ENCODE data around the gene CX3CL1.
"Not testable (repeated sequence)": the region's sequence is repeated elsewhere in the genome, so short reads cannot be mapped to it uniquely, and the experiment has no call there.

CX3CL1 gene

DNA sequence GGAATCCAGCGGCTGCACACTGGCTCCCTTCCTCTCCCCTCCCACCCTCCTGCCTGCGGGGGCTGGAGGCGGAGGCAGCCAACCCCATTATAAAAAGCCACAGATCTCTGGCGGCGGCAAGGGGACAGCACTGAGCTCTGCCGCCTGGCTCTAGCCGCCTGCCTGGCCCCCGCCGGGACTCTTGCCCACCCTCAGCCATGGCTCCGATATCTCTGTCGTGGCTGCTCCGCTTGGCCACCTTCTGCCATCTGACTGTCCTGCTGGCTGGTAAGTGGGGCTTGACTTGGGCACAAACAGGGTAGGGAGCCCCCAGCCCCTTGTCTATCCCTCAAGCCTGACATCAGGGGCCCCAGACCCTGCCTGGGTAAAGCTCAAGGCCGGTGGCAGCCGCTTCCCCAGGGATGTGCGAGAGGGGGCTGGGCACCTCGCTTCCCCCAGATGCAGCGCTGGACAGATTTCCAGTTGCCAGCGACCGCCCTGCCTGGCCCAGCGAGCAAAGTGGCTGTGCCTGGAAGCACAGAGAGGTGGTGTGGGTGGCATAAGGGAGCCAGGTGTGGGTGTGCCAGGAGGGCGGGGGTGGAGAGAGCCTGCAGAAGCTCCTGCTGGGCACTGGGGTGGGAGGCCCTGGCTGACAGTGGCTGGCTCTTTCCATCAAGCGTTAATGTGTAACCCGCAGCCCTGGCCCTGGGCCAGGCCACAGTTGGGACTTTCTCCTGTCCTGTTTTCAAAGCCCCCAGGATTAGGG lies at the start of gene CX3CL1:
Gene CX3CL1, plus strand, starts transcription at position 119 of the 745 bp plus-strand sequence. Its CDS starts 79 bp downstream, at position 198.
- Histone ChIP-seq H3K9ac (ENCODE audit: low read length) (peak within 1 kb of the TSS; percentile 83), H3K27me3 (replicated peaks; ENCODE audit: control insufficient read depth, insufficient read depth, low read length) (peaks cover 5% of the 10 kb centered on the region), H3K4me1 (ENCODE audit: control insufficient read depth, insufficient read depth, low read length) (peaks cover 34% of the 10 kb centered on the region), H3K36me3 (ENCODE audit: control insufficient read depth, insufficient read depth, low read length, severe bottlenecking) (no peaks in the 10 kb centered on the region), H3K4me3 (ENCODE audit: low read length) (peak within 1 kb of the TSS; percentile 81), H3K9me3 (ENCODE audit: control insufficient read depth, low read length) (no peaks in the 10 kb centered on the region)
- peak; percentile 59 for DNase-seq (ENCODE audit: low read depth)

DNA sequence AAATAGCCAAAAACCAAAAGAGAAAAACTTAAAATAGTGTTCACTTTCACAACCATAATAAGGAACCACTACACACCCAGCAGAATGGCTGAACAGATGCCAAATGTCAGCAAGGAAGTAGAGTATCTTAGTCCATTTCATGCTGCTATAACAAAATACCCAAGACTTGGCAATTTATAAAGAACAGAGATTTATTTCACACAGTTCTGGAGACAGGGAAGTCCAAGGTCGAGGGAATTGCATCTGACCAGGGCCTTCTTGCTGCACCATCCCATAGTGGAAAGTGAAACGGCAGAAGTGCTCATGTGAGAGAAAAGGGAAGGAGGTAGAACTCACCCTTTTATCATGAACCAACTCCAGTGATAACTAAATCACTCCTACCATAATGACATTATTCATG lies 47.5 kb upstream of the CX3CL1 start:
- DNase-seq (ENCODE audit: low read depth) = no peak
- peaks cover 16% of the 10 kb centered on the region for H3K4me1 ChIP-seq (ENCODE audit: control insufficient read depth, insufficient read depth, low read length)
- H3K9ac ChIP-seq (ENCODE audit: low read length) = peak overlapping the region; percentile 6
- no peak overlapping the region for H3K4me3 ChIP-seq (ENCODE audit: low read length)
- H3K36me3 ChIP-seq (ENCODE audit: control insufficient read depth, insufficient read depth, low read length, severe bottlenecking) = no peaks in the 10 kb centered on the region
- no peaks in the 10 kb centered on the region for H3K27me3 ChIP-seq (replicated peaks; ENCODE audit: control insufficient read depth, insufficient read depth, low read length)
- peaks cover 9% of the 10 kb centered on the region for H3K9me3 ChIP-seq (ENCODE audit: control insufficient read depth, low read length)

DNA sequence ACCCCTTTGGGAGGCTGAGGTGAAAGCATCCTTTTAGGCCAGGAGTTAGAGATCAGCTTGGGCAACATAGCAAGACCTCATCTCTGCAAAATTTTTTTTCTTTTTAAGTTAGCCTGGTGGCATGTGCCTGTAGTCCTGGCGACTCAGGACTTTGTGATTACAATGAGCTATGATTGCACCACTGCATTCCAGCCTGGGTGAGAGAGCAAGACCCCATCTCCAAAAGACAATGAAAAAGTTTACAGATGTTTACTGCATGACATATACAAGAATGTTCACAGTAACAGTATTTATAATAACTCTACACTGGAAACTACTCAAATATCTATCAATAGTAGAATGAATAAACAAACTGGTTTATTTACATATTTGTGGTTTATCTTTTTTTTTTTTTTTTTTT lies 46.8 kb upstream of the CX3CL1 start:
- no peaks in the 10 kb centered on the region for H3K36me3 ChIP-seq (ENCODE audit: control insufficient read depth, insufficient read depth, low read length, severe bottlenecking)
- H3K4me3 ChIP-seq (ENCODE audit: low read length) = no peak overlapping the region
- peaks cover 16% of the 10 kb centered on the region for H3K4me1 ChIP-seq (ENCODE audit: control insufficient read depth, insufficient read depth, low read length)
- peak; percentile 46 for DNase-seq (ENCODE audit: low read depth)
- H3K27me3 ChIP-seq (replicated peaks; ENCODE audit: control insufficient read depth, insufficient read depth, low read length) = no peaks in the 10 kb centered on the region
- H3K9ac ChIP-seq (ENCODE audit: low read length) = no peak overlapping the region
- peaks cover 9% of the 10 kb centered on the region for H3K9me3 ChIP-seq (ENCODE audit: control insufficient read depth, low read length)

DNA sequence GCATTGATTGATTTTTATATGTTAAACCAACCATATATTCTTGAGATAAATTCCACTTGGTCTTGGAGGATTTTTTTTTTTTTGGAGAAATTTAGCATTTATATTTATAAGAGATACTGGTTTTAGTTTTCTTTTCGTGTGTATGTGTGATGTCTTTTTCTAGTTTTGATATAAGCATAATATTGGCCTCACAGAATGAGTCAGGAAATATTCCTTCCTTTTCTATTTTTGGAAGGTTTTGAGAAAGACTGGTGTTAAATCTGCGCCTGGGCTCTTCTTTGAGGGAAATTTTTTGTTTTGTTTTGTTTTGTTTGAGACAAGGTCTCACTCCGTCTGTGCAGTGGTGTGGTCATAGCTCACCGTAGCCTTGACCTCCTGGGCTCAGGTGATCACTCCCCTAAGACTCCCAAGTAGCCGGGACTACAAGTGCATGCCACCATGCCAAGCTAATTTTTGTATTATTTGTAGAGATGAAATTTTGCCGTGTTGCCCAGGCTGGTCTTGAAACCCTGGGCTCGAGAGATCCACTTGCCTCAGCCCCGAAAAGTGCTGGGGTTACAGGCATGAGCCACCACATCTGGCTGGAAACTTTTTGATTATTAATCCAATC lies 42.5 kb upstream of the CX3CL1 start:
- Histone ChIP-seq H3K4me1 (ENCODE audit: control insufficient read depth, insufficient read depth, low read length) (peaks cover 11% of the 10 kb centered on the region), H3K4me3 (ENCODE audit: low read length) (no peak overlapping the region), H3K9ac (ENCODE audit: low read length) (no peak overlapping the region), H3K36me3 (ENCODE audit: control insufficient read depth, insufficient read depth, low read length, severe bottlenecking) (no peaks in the 10 kb centered on the region), H3K27me3 (replicated peaks; ENCODE audit: control insufficient read depth, insufficient read depth, low read length) (no peaks in the 10 kb centered on the region), H3K9me3 (ENCODE audit: control insufficient read depth, low read length) (peaks cover 22% of the 10 kb centered on the region)
- no peak for DNase-seq (ENCODE audit: low read depth)

DNA sequence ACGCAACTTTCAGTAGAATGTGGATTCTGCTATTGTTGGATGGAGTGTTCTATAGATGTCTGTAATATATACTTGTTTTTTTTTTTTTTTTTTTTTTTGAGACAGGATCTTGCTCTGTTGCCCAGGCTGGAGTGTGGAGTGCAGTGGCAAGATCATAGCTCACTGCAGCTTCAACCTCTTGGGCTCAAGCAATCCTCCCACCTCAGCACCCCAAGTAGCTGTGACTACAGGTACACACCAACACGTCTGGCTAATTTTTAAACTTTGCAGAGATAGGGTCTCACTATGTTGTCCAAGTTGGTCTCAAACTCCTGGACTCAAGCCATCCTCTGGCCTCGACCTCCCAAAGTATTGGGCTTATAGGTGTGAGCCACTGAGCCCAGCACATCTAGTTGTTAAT lies 40.9 kb upstream of the CX3CL1 start:
- H3K9me3 ChIP-seq (ENCODE audit: control insufficient read depth, low read length) = peaks cover 18% of the 10 kb centered on the region
- no peak overlapping the region for H3K4me3 ChIP-seq (ENCODE audit: low read length)
- H3K9ac ChIP-seq (ENCODE audit: low read length) = no peak overlapping the region
- no peaks in the 10 kb centered on the region for H3K36me3 ChIP-seq (ENCODE audit: control insufficient read depth, insufficient read depth, low read length, severe bottlenecking)
- peaks cover 2% of the 10 kb centered on the region for H3K4me1 ChIP-seq (ENCODE audit: control insufficient read depth, insufficient read depth, low read length)
- no peaks in the 10 kb centered on the region for H3K27me3 ChIP-seq (replicated peaks; ENCODE audit: control insufficient read depth, insufficient read depth, low read length)
- no peak for DNase-seq (ENCODE audit: low read depth)

DNA sequence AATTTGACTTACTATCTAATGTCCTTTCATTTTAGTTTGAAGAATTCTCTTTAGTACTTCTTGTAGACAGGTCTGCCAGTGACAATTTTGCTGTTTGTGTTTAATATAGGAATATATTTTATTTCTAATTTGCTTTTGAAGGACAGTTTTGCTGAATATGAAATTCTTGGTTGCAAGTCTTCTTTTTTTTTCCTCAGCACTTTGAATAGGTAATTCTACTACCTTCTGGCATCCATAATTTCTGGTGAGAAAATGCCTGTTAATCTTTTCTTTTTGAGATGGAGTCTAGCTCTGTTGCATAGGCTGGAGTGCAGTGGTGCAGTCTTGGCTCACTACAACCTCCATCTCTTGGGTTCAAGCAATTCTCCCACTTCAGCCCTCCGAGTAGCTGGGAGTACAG lies 38.9 kb upstream of the CX3CL1 start:
- no peak overlapping the region for H3K9ac ChIP-seq (ENCODE audit: low read length)
- DNase-seq (ENCODE audit: low read depth) = no peak
- H3K4me1 ChIP-seq (ENCODE audit: control insufficient read depth, insufficient read depth, low read length) = no peaks in the 10 kb centered on the region
- H3K4me3 ChIP-seq (ENCODE audit: low read length) = no peak overlapping the region
- H3K9me3 ChIP-seq (ENCODE audit: control insufficient read depth, low read length) = peaks cover 19% of the 10 kb centered on the region
- no peaks in the 10 kb centered on the region for H3K27me3 ChIP-seq (replicated peaks; ENCODE audit: control insufficient read depth, insufficient read depth, low read length)
- H3K36me3 ChIP-seq (ENCODE audit: control insufficient read depth, insufficient read depth, low read length, severe bottlenecking) = no peaks in the 10 kb centered on the region

DNA sequence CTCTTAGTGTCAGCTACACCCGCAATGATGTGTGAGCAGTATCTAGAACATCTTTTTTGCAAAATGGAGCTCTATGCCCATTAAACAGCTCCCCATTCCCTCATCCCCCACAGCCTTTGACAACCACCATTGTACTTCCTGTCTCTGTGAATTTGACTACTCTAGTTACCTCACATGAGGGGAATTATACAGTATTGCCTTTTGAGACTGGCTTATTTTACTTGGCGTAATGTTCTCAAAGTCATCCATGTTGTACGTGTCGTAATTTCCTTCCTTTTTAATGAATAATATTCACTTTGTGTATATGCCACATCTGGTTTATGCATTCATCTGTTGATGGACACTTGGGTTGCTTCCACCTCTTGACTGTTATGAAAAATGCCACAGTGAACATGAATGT lies 36.9 kb upstream of the CX3CL1 start:
- no peak overlapping the region for H3K4me3 ChIP-seq (ENCODE audit: low read length)
- no peak overlapping the region for H3K9ac ChIP-seq (ENCODE audit: low read length)
- H3K36me3 ChIP-seq (ENCODE audit: control insufficient read depth, insufficient read depth, low read length, severe bottlenecking) = no peaks in the 10 kb centered on the region
- peaks cover 19% of the 10 kb centered on the region for H3K9me3 ChIP-seq (ENCODE audit: control insufficient read depth, low read length)
- no peak for DNase-seq (ENCODE audit: low read depth)
- peaks cover 6% of the 10 kb centered on the region for H3K4me1 ChIP-seq (ENCODE audit: control insufficient read depth, insufficient read depth, low read length)
- H3K27me3 ChIP-seq (replicated peaks; ENCODE audit: control insufficient read depth, insufficient read depth, low read length) = no peaks in the 10 kb centered on the region

DNA sequence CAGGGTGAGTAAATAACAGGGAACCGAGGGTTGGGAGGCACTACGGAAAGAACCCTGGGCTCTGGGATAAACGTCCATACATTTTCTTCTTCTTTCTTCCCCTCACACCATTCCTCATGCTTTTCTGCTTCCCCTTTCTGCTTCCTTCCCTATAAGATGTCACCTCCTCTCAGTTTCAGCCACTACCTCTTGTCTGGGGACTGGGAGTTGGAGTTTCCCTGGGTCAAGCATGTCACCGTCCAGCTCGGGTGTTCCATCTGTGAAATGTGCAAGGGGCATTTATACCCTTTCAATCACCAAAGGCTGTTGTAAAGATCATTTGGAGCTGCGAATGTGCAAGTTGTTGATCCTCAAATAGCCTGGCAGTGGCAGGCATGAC lies 31.2 kb upstream of the CX3CL1 start:
- Histone ChIP-seq H3K9ac (ENCODE audit: low read length) (no peak overlapping the region), H3K4me1 (ENCODE audit: control insufficient read depth, insufficient read depth, low read length) (peaks cover 18% of the 10 kb centered on the region), H3K27me3 (replicated peaks; ENCODE audit: control insufficient read depth, insufficient read depth, low read length) (no peaks in the 10 kb centered on the region), H3K9me3 (ENCODE audit: control insufficient read depth, low read length) (peaks cover 6% of the 10 kb centered on the region), H3K36me3 (ENCODE audit: control insufficient read depth, insufficient read depth, low read length, severe bottlenecking) (no peaks in the 10 kb centered on the region), H3K4me3 (ENCODE audit: low read length) (no peak overlapping the region)
- DNase-seq (ENCODE audit: low read depth) = no peak

DNA sequence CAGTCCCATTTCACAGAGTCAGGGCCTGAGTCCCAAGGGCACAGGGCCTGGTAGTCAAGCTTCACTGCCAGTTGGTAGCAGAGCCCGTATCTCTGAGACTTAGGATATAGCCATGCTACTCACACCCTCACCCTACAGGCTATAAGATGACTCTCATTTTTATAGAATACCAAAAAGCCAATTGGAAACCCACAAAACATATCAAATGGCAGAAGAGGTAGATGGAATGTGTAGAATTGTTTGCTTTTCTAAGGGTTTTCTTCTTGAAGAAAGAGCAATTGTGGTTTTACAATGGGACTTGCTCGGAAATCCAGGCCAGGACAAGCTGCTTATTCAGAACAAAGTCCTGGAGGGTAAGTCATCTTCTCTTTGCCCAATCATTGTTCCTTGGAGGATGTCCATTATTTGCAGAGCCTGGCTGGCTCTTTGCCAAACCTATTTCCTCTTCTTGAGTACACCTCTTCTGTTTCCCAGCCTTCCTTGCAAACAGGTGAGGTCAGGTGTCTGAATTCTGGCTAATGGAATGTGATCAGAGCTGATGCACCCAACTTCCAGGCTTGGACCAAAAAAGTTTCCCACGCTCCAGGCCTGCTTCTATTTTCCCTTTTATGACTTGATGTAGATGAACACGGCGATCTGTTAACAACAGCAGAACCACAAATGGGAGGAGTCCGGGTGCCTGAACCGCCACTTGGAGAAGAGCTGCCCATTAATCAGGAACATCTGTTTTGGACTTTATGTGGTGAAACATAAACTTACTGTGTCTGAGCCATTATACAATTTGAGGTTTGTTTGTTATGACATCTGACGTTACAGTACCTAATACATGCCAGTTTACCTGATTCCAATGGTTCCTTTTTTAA lies 30.6 kb upstream of the CX3CL1 start:
- Histone ChIP-seq H3K9me3 (ENCODE audit: control insufficient read depth, low read length) (peaks cover 10% of the 10 kb centered on the region), H3K9ac (ENCODE audit: low read length) (no peak overlapping the region), H3K27me3 (replicated peaks; ENCODE audit: control insufficient read depth, insufficient read depth, low read length) (no peaks in the 10 kb centered on the region), H3K4me3 (ENCODE audit: low read length) (no peak overlapping the region), H3K4me1 (ENCODE audit: control insufficient read depth, insufficient read depth, low read length) (peaks cover 18% of the 10 kb centered on the region), H3K36me3 (ENCODE audit: control insufficient read depth, insufficient read depth, low read length, severe bottlenecking) (no peaks in the 10 kb centered on the region)
- peak; percentile 91 for DNase-seq (ENCODE audit: low read depth)

DNA sequence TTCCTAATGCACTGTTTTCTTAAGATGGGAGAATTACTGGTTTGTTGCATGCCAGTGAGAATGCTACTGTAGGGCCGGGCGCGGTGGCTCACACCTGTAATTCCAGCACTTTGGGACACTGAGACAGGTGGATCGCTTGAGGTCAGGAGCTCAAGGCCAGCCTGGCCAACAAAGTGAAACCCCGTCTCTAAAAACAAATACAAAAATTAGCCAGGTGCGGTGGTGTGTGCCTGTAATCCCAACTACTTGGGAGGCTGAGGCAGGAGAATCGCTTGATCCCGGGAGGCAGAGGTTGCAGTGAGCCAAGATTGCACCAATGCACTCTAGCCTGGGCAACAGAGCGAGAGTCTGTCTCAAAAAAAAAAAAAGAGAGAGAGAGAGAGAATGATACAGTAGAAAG lies 29.7 kb upstream of the CX3CL1 start:
- H3K36me3 ChIP-seq (ENCODE audit: control insufficient read depth, insufficient read depth, low read length, severe bottlenecking); H3K9ac ChIP-seq (ENCODE audit: low read length); H3K4me3 ChIP-seq (ENCODE audit: low read length); H3K27me3 ChIP-seq (replicated peaks; ENCODE audit: control insufficient read depth, insufficient read depth, low read length); DNase-seq (ENCODE audit: low read depth): not testable (repeated sequence)
- Histone ChIP-seq H3K4me1 (ENCODE audit: control insufficient read depth, insufficient read depth, low read length) (peaks cover 18% of the 10 kb centered on the region), H3K9me3 (ENCODE audit: control insufficient read depth, low read length) (peaks cover 12% of the 10 kb centered on the region)

DNA sequence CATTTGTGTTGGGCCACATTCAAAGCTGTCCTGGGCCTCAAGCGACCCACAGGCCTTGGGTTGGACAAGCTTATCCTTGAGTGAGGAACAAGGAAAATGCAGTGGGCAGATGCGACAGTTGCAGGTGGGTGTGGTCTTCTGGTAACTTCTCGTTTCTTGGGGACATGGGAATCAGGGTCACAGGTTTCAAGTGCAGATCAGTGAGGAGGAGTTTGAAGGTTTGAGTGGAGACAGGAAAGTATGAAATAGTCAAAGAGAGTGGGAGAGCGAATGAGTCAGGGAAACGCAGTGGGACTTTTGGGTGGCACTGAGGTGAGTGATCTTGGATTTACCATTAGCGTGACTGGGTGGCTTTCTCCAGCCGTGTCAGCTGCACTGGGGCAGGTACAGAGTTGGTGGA lies 29.1 kb upstream of the CX3CL1 start:
- H3K36me3 ChIP-seq (ENCODE audit: control insufficient read depth, insufficient read depth, low read length, severe bottlenecking) = no peaks in the 10 kb centered on the region
- no peak for DNase-seq (ENCODE audit: low read depth)
- peaks cover 18% of the 10 kb centered on the region for H3K4me1 ChIP-seq (ENCODE audit: control insufficient read depth, insufficient read depth, low read length)
- H3K4me3 ChIP-seq (ENCODE audit: low read length) = no peak overlapping the region
- no peak overlapping the region for H3K9ac ChIP-seq (ENCODE audit: low read length)
- peaks cover 11% of the 10 kb centered on the region for H3K27me3 ChIP-seq (replicated peaks; ENCODE audit: control insufficient read depth, insufficient read depth, low read length)
- H3K9me3 ChIP-seq (ENCODE audit: control insufficient read depth, low read length) = peaks cover 12% of the 10 kb centered on the region
